WERI-Rb-1 (cell line): ENCODE data around the gene SULT4A1.
"Not testable (repeated sequence)": the region's sequence is repeated elsewhere in the genome, so short reads cannot be mapped to it uniquely, and the experiment has no call there.

Source experiments
- DNase-seq: peaks from one replicate; pipeline ENCODE4 v3.0.0-alpha.2; 2020
- H3K27ac ChIP-seq: fragments of 250-450 bp; sonication (Bioruptor Pico); 2 replicates; pipeline ENCODE4 v1.5.1; 2020; ENCODE audit warnings: mild to moderate bottlenecking, moderate library complexity
- H3K27me3 ChIP-seq: fragments of 250-450 bp; sonication (Bioruptor Pico); 2 replicates; pipeline ENCODE4 v1.5.1; 2021; ENCODE audit warnings: mild to moderate bottlenecking, low read depth, moderate library complexity; ENCODE audit not compliant: insufficient read depth, severe bottlenecking
- H3K36me3 ChIP-seq: fragments of 250-450 bp; sonication (Bioruptor Pico); 2 replicates; pipeline ENCODE4 v1.5.1; 2020; ENCODE audit warnings: mild to moderate bottlenecking, moderate library complexity
- H3K4me3 ChIP-seq: 2 replicates; pipeline ENCODE4 v1.5.1; 2011; ENCODE audit warnings: low read depth, mild to moderate bottlenecking, control low read depth, low read length
- H3K9me3 ChIP-seq: fragments of 250-450 bp; sonication (Bioruptor Pico); 2 replicates; pipeline ENCODE4 v1.5.1; 2021; ENCODE audit warnings: mild to moderate bottlenecking, moderate library complexity; ENCODE audit not compliant: severe bottlenecking
- CTCF ChIP-seq: IDR thresholded peaks from 2 replicates; pipeline ENCODE4 v1.5.1; 2011; ENCODE audit warnings: low read depth, mild to moderate bottlenecking, control low read depth, inconsistent platforms, low read length

Gene SULT4A1

GRCh38 chr22:43862074-43862881 is at the start of gene SULT4A1:
Gene SULT4A1, minus strand, starts transcription at chr22:43862513. Its CDS starts 131 bp downstream, at chr22:43862382.
- Histone ChIP-seq H3K27ac (peak within 1 kb of the TSS; percentile 94), H3K4me3 (peak within 1 kb of the TSS; percentile 82), H3K36me3 (peaks cover 38% of the 10 kb centered on the region), H3K27me3 (no peaks in the 10 kb centered on the region), H3K9me3 (peaks cover 3% of the 10 kb centered on the region)
- peak; percentile 52 for DNase-seq
- no peak for TF ChIP-seq CTCF

- no peak for TF ChIP-seq CTCF
- DNase-seq: no peak
- Histone ChIP-seq H3K9me3 (peaks cover under 1% of the 10 kb centered on the region), H3K36me3 (no peaks in the 10 kb centered on the region), H3K27ac (no peak overlapping the region), H3K4me3 (no peak overlapping the region), H3K27me3 (no peaks in the 10 kb centered on the region)
Observed at GRCh38 chr22:43911351-43911750, 49.0 kb upstream of the SULT4A1 start.

GRCh38 chr22:43910178-43910695 is 47.9 kb upstream of the SULT4A1 start:
- Histone ChIP-seq H3K9me3 (no peaks in the 10 kb centered on the region), H3K27ac (no peak overlapping the region), H3K27me3 (no peaks in the 10 kb centered on the region), H3K36me3 (no peaks in the 10 kb centered on the region), H3K4me3 (no peak overlapping the region)
- no peak for DNase-seq
- TF ChIP-seq CTCF: no peak

GRCh38 chr22:43909708-43910107 is 47.4 kb upstream of the SULT4A1 start:
- Histone ChIP-seq H3K36me3 (no peaks in the 10 kb centered on the region), H3K4me3 (no peak overlapping the region), H3K9me3 (no peaks in the 10 kb centered on the region), H3K27ac (no peak overlapping the region), H3K27me3 (no peaks in the 10 kb centered on the region)
- no peak for TF ChIP-seq CTCF
- no peak for DNase-seq

GRCh38 chr22:43905681-43906080 is 43.4 kb upstream of the SULT4A1 start:
- Histone ChIP-seq H3K36me3 (no peaks in the 10 kb centered on the region), H3K4me3 (no peak overlapping the region), H3K9me3 (no peaks in the 10 kb centered on the region), H3K27ac (peak overlapping the region; percentile 66), H3K27me3 (no peaks in the 10 kb centered on the region)
- TF ChIP-seq CTCF: no peak
- peak; percentile 78 for DNase-seq

GRCh38 chr22:43904412-43904811 is 42.1 kb upstream of the SULT4A1 start:
- not testable (repeated sequence) for H3K27me3 ChIP-seq, H3K36me3 ChIP-seq, H3K27ac ChIP-seq, H3K4me3 ChIP-seq, H3K9me3 ChIP-seq
- peak; percentile 69 for DNase-seq

GRCh38 chr22:43903033-43903432 is 40.7 kb upstream of the SULT4A1 start:
- DNase-seq, H3K36me3 ChIP-seq, H3K27ac ChIP-seq, H3K9me3 ChIP-seq, H3K27me3 ChIP-seq, H3K4me3 ChIP-seq: not testable (repeated sequence)
